Osteoblast (primary cell): ENCODE measurements around the gene MIGA2. TPM values are rescaled to one million over a fixed set of nuclear protein-coding genes. Genes with fewer than 3 reads are reported as not detected.

Source experiments
- DNase-seq: peaks from one replicate; pipeline ENCODE4 v3.0.0; 2011; ENCODE audit warnings: low spot score, mixed read lengths; ENCODE audit not compliant: insufficient read length; ENCODE audit errors: missing footprints
- H2AFZ ChIP-seq: 2 replicates; pipeline ENCODE4 v1.6.0; 2011; ENCODE audit warnings: mild to moderate bottlenecking, low read length
- H3K27ac ChIP-seq: 2 replicates; pipeline ENCODE4 v1.5.1; 2011; ENCODE audit warnings: mild to moderate bottlenecking, low read depth, low read length, moderate library complexity
- H3K27me3 ChIP-seq: 2 replicates; pipeline ENCODE4 v1.6.0; 2012; ENCODE audit warnings: mild to moderate bottlenecking, control low read depth, inconsistent platforms, low read length, moderate library complexity; ENCODE audit not compliant: insufficient read depth
- H3K36me3 ChIP-seq: 2 replicates; pipeline ENCODE4 v1.5.1; 2011; ENCODE audit warnings: mild to moderate bottlenecking, low read length, control low read depth, moderate library complexity; ENCODE audit not compliant: insufficient read depth
- H3K4me1 ChIP-seq: 2 replicates; pipeline ENCODE4 v1.5.1; 2011; ENCODE audit warnings: mild to moderate bottlenecking, low read length, control low read depth, moderate library complexity; ENCODE audit not compliant: insufficient read depth
- H3K4me2 ChIP-seq: 2 replicates; pipeline ENCODE4 v1.6.0; 2011; ENCODE audit warnings: mild to moderate bottlenecking, low read length; ENCODE audit not compliant: insufficient read depth
- H3K4me3 ChIP-seq: fragments of 200-600 bp; sonication (generic); 3 replicates; pipeline ENCODE4 v1.5.1; 2012; ENCODE audit warnings: mild to moderate bottlenecking, low read length, inconsistent platforms; ENCODE audit not compliant: insufficient read depth
- H3K79me2 ChIP-seq: 2 replicates; pipeline ENCODE4 v1.6.0; 2012; ENCODE audit warnings: mild to moderate bottlenecking, low read length, control low read depth, inconsistent platforms; ENCODE audit not compliant: insufficient read depth
- H3K9me3 ChIP-seq: 2 replicates; pipeline ENCODE4 v1.5.1; 2011; ENCODE audit warnings: low read depth, low read length, control low read depth
- H4K20me1 ChIP-seq: 2 replicates; pipeline ENCODE4 v1.6.0; 2012; ENCODE audit warnings: mild to moderate bottlenecking, low read length, control low read depth; ENCODE audit not compliant: insufficient read depth
- CTCF ChIP-seq: IDR thresholded peaks from 2 replicates; pipeline ENCODE4 v1.5.1; 2011; ENCODE audit warnings: mild to moderate bottlenecking, low read depth, low read length, moderate library complexity; ENCODE audit errors: extremely low read depth
- total RNA-seq: library from RNA; depleted of rRNA; stranded (reverse); fragments of >200 nt; gene quantifications from 2 replicates; pipeline ENCODE4 v1.2.3, GENCODE V29; 2012

MIGA2 gene
- total RNA-seq, 1 donor: 22.4 TPM

GRCh38 chr9:129108805-129109536 lies 72.5 kb downstream of the MIGA2 start:
- Histone ChIP-seq H3K4me2 (peak overlapping the region; percentile 97), H3K9me3 (no peaks in the 10 kb centered on the region), H3K79me2 (peaks cover 39% of the 10 kb centered on the region), H3K36me3 (peaks cover 11% of the 10 kb centered on the region), H4K20me1 (peaks cover 14% of the 10 kb centered on the region), H3K4me3 (peak overlapping the region; percentile 86), H3K27ac (no peak overlapping the region), H3K27me3 (no peaks in the 10 kb centered on the region), H2AFZ (no peak overlapping the region), H3K4me1 (peaks cover 14% of the 10 kb centered on the region)
- DNase-seq: peak; percentile 86
- no peak for TF ChIP-seq CTCF

- no peaks in the 10 kb centered on the region for H3K27me3 ChIP-seq
- H3K4me3 ChIP-seq: peak overlapping the region; percentile 86
- peak; percentile 94 for DNase-seq
- H2AFZ ChIP-seq: no peak overlapping the region
- H3K79me2 ChIP-seq: peaks cover 44% of the 10 kb centered on the region
- H3K27ac ChIP-seq: peak overlapping the region; percentile 13
- no peak for TF ChIP-seq CTCF
- no peaks in the 10 kb centered on the region for H3K9me3 ChIP-seq
- H3K4me1 ChIP-seq: peaks cover 14% of the 10 kb centered on the region
- H3K36me3 ChIP-seq: peaks cover 11% of the 10 kb centered on the region
- peaks cover 14% of the 10 kb centered on the region for H4K20me1 ChIP-seq
- H3K4me2 ChIP-seq: peak overlapping the region; percentile 97
Measured at GRCh38 chr9:129109537-129109903, 73.1 kb downstream of the MIGA2 start.

GRCh38 chr9:129109952-129110739 lies 73.7 kb downstream of the MIGA2 start:
- no peak for TF ChIP-seq CTCF
- Histone ChIP-seq H4K20me1 (peaks cover 14% of the 10 kb centered on the region), H3K36me3 (peaks cover 11% of the 10 kb centered on the region), H3K27ac (peak overlapping the region; percentile 69), H3K4me3 (peak overlapping the region; percentile 86), H3K4me2 (peak overlapping the region; percentile 97), H2AFZ (peak overlapping the region; percentile 88), H3K27me3 (no peaks in the 10 kb centered on the region), H3K4me1 (peaks cover 14% of the 10 kb centered on the region), H3K9me3 (no peaks in the 10 kb centered on the region), H3K79me2 (peaks cover 50% of the 10 kb centered on the region)
- peak; percentile 95 for DNase-seq
